Fibroblast of gingiva (primary cell): Measurements from ENCODE around the gene BEST3.
"Not testable (repeated sequence)": the region's sequence is repeated elsewhere in the genome, so short reads cannot be mapped to it uniquely, and the experiment has no call there.

Experiments
- DNase-seq: peaks from one replicate; pipeline ENCODE4 v3.0.0-alpha.2; 2011; ENCODE audit warnings: low read depth

Gene BEST3

DNA sequence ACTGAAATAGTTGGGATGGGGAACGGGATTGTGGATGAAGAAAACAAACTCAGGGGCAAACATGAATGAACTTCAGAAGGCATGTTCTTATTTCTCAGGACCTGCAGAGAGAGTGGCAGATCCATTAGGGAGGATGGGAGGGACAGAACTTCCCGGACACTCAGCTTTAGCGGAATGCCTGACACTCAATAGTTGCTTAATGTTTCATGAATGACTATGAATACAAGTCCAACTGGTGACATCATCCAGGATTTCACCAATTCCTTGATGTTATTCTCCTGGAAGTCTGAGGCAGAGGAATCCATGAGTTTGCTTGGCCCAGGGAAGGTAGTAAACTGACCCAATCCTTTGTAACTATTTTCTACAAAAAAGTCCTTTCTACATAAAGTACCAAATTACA is 50.6 kb downstream of the BEST3 start:
- DNase-seq = peak; percentile 75

DNA sequence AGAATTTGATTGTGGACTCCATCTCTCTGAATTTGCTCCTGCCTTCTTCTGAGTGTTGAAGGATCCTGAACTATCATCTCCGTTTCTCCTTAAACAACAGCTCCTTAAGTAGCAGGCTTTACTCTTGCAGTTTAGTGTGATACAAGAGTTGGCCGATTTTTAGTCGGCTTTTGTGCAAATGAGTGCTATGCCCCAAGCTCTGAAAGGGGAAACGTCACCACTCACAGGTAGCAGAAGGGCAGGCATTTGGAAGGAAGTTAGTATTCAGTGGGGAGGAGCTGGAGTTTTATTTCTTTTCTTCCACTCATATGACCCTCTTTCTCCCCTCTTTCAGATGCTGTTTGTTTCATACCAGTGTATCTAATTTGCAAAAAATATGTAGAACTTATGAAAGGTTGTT is 51.9 kb downstream of the BEST3 start:
- DNase-seq = no peak

DNA sequence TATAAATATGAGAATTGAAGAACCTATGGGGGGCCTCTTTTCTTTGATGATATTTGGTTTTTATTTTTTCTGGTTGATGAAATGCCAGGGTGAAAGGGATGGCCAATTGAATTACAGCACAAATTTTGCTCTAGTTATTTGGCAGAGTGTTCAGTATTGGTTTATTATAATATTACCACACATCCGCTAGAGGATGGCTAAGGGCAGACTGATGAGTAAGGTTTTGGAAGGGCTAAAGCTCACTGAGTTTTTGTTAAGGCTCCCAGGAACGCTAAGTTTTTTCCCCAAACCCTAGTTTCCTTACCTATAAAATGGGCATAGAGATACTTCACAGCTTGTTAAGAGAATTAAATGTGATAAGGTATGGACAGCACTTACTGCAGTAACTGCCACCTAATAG is 54.1 kb downstream of the BEST3 start:
- peak; percentile 56 for DNase-seq

DNA sequence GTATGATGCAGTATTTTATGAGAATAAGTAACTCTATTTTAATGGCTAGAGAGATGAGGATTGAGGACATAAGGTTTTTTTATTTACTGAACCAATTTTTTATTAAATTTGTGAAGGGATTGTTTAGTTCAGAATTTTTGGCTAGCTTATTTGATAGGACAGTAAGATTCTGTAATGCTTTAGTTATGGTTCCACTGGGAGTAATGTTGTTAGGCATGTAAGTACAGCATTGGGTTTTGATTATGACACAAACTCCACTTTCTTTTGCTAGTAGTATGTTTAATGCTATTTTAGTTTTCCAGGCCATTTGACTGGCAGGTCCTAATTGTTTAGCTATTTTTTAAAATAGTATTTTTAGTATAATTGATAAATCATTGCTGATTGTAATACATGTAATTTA is 54.6 kb downstream of the BEST3 start:
- DNase-seq = no peak

DNA sequence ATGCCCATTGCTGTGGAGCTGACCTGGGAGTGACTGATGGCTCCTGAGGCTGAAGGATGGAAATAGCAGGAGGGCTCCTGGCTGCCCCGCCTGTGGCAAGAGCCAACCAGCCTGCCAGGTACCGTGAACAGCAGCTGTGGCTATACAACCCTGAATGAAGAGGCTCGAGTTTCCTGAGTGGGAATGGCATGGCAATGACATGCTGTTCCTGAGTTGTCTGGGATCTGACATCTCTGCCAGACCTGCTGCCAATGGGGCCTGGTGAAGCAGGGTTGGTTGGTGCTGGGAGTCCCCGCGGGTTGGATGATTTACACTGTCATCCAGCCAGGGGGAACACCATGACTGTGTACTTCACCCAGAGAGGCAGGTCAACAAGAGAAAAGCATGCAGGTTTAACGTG is 56.6 kb downstream of the BEST3 start:
- DNase-seq = no peak

DNA sequence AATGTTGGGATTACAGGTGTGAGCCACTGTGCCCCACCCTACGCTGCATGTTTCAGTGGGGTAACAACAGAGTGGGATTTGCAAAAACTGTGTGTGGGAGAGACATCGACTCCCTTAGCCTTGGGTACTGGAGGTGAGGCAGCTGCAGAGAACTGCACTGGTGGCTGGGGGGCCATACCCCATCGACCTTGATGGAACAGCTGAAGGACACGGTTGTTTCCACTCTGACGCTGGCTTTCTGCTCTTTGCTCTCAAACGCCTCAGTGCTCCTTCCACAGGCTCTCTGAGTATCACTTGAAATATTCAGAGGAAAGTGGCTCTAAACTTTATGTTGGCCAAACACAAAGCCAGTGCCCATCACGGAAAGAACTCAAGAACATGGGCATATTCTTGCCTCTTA is 57.6 kb downstream of the BEST3 start:
- no peak for DNase-seq

DNA sequence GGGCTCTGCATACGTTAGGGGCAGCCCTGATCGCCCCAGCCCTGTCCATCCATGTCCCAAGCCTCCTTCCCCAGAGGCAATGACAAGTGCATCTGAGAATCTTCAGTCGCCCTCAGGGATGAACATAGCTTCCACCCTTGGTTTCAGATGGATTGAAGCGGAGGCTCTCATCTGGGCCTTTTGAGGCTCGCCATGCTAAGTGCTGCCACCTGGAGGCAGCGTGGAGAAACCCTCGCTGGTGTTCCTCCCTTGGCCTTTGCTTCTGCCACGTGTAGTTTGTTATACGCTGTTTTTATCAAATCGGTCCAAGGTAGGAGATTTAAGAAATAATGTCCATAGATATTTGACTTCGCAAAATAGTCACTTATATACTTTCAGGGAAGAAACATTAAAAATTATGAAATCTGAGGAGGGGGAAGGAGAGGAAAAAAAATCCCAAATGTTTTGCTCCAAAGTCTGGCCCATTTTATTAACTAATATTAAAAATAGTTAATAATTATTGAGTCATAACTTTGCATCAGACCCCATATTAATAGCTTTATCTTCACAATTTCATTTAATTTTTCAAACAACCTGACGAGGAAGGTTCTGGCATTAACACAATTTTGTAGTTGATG is 59.6 kb downstream of the BEST3 start:
- DNase-seq = peak; percentile 53

DNA sequence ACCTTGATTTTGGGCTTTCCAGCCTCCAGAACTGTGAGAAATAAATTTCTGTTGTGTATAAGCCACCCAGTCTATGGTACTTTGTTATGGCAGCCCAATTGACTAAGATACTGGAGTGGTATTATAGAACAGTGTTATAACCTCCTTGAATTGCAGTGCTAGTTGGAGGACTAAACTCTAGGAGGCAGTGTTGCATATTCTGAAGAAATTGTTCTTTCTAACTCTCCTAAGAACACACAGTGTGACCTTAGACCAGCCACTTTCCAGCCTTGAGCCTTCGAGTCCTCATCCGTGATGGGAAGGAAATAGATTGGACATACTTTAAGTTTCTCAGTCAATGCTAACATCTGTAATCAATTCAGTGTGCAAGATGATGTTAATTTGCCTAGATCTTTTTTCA is 66.0 kb downstream of the BEST3 start:
- no peak for DNase-seq

DNA sequence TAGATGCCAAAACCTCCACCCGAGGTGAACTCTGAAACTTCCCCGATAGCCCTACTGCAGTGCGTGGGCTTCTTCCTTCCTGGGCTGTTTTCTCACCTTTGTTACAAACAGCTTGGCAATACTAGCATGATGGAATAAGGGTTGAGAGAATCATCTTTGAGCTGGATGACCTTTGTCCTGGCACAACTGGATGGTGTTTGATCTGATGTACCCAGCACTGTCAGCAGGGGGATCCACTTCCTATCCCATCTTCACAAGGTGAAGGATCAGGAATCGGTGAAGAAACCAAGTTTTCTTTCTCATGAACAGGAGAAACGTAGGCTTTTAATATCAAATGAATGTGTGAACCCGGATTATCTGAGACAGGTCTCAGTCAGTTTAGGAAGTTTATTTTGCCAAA is 68.9 kb downstream of the BEST3 start:
- DNase-seq = no peak

DNA sequence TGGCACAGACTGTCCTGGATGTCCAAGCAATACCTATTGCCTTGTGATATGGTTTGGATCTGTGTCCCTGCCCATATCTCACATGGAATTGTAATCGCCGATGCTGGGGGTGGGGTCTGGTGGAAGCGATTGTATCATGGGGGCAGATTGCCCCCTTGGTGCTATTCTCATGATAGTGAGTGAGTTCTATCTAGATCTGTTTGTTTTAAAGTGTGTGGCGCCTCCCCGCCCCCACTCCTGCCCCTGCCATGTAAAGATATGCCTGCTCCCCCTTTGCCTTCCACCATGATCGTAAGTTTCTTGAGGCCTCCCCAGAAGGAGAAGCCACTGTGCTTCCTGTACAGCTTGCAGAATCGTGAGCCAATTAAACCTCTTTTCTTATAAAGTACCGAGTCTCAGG is 71.6 kb downstream of the BEST3 start:
- DNase-seq = no peak

DNA sequence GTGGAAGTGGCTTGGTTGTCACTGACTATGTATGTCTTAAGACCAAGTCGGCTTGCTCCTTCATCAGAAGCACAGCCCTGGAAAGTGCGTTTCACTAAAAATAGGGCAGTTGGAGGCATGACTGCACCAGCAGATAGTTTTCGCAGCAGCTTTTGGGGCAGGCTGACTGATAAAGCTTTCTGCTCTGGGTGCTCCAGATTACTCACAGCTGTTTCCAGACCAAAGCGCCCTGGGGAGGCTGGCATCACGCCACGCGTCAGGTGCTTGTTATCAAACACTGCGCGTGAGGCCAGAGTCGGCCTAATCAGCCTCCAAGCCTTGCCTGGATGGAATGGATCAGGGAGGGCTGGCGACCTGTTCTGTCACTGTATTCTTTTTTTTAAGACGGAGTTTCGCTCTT is 75.1 kb downstream of the BEST3 start:
- DNase-seq = no peak

DNA sequence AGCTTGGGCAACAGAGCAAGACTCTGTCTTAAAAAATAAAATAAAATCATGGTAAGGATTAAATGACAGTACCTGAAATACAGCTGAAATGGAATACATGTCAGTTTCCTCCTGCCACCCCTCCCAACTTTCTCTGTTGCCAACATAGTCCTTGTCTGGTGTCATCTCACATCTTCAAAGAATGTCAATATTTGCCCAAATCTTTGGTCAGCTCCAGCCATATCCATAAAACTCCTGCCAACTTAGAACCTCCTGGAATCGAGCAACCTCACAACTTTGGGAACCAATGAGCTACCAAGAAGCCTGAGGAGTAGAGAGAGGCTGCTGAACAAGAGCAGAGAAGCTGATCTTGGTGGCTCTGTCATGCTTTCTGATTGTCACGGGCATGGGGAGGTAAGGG is 77.6 kb downstream of the BEST3 start:
- DNase-seq = no peak

DNA sequence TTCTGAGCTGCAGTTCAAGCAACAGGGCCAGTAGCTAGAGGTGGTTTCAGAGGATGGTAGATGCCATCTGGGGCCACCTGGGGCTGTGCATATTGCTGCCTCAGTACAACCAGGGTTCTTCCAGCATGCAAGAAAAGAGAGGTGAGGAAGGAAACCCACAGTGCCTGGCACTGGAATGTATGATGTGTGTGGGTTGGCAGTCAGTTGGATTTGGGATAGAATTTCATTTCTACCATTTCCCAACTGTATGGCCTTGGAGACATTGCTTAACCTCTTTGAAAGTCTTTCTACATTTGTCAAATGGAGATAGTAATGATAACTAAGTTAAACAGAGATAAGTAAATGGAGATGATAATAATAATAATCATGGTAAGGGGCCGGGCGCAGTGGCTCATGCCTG is 78.2 kb downstream of the BEST3 start:
- peak; percentile 52 for DNase-seq

DNA sequence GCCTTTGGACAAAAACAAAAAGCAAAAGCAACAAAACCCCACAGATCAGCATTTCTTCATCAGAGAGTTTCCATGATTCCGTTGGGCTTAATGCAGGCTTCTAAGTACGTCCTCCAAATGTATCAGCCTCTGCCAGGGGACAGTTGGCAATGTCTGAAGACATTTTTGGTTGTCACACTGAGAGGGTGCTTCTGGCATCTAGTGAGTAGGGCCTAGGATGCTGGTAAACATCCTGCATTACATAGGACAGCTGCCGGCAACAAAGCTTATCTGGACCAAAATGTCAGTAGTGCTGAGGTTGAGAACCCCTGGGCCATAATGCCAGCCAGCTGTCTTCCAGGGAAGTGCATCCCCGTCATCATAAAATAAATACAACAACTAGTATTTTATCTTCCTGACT is 79.0 kb downstream of the BEST3 start:
- no peak for DNase-seq

DNA sequence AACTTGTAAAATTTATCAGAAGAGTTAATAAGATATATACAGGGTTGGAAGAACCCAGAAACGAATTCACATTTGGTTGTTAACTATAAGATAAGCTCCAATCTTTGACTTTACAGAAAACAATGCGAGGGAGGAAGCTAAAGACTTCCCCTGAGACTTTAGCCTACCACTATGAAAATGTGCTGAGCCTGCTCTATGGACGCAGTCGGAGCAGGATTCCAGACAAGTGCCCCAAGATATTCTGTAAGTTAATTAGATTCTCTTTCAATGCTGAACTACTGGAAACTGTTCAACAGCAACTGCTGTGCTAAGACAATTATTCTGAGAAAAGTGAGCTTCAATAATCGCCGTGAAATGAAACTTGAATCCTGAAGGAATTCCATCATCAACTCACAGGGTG is 80.1 kb downstream of the BEST3 start:
- DNase-seq = no peak

DNA sequence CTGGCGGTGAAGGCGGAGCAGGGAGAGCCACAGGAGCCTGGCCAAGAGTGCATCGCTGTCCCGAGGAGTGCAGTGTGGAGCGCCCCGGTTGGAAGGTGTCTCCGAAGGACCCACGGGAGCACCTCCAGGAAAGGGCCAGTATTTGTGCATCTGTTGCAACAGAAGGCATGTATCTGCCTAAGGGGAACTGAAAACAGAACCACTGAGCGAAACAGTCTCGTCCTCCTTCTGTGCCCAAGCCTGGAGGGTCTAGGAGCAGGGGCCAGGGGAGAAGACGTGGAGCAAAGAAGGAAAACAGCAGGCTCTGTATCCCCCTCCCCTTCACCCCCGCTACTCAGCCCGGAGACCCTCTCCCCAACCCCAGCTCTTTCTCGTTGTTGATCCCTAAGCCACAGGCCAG is 83.1 kb downstream of the BEST3 start:
- DNase-seq = no peak

DNA sequence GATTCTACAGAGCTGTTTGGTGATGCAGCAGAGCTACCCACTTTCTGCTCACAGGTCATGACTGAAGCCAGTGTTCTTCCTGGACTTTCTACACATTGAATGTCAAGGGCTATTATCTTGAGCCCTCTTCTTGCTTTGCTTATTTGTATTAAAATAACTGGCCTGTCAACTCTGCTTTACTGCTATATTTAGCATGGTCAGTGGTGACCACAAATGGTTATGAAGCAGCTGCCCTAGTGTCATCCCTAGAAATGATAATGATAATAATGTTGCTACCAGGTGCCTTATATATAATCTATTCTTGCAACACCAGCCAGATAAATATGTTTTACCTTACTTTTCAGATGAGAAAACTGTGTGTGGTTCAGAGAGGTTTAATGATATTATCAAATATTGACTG is 85.8 kb downstream of the BEST3 start:
- no peak for DNase-seq

DNA sequence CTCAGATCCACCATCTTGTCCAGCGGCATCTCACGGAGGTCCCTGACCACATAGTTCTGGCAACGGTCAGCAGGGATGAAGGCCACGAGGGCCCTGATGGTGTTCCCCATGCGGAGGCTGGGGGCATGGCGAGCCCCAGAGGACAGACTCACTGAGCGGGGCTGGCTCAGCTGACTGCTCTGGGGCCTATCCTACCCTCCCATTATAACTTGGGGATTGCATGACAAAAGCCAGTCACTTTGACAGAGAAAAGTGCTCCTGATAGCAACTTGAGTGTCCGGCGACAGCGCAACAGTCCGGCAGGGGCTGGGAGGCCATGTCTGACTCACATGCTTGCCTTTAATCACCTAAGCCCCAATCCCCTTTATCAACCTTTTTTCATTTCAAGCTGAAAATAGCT is 88.4 kb downstream of the BEST3 start, which contains the start of gene LRRC10:
LRRC10 (minus strand) TSS at position 179 of the 400 bp plus-strand sequence; CDS start at position 110, 69 bp downstream.
- no peak for DNase-seq

DNA sequence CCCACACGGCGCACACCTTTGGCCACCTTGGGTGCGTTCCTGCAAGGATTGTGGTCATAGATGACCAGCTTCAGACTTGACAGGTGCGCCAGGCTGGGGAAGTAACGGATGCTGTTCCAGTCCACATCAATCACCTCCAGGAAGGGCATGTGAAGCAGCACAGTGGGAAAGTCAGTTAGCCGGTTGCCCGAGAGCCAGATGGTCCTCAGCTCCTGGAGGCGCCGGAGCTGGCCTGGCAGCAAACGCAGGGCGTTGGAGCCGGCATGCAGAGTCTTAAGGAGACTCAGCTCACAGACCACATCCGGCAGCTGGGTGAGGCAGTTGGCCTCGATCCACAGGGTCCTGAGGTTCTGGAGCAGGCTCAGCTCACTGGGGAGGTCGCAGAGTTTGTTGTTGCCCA is 89.0 kb downstream of the BEST3 start:
- DNase-seq = no peak

DNA sequence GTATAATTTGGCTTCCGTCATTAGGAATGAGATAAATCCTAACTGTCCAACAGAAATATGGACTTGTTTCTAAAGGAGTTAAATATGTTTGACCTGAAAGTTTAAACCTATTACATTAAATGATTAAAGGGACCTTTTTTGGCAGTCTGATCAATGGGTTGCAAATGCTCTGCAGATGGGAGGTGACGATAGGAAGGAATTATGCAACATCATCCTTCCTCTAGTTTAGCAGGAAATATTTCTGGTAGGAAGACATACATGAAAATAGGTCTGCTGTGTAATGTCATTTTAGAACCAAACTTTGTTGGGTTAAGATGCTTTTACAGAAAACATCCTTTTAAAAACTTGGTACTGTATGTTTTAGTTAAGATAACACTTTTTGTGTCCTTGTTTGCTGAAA is 91.0 kb downstream of the BEST3 start:
- no peak for DNase-seq

DNA sequence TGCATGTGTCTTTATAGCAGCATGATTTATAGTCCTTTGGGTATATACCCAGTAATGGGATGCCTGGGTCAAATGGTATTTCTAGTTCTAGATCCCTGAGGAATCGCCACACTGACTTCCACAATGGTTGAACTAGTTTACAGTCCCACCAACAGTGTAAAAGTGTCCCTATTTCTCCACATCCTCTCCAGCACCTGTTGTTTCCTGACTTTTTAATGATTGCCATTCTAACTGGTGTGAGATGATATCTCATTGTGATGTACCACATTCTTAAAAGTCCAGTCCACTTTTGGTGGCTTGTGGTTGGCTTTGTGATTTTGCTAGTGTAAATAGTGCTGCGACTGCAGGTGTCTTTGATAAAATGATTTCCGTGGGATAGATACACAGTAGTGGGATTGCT is 94.8 kb downstream of the BEST3 start:
- DNase-seq = not testable (repeated sequence)
